IPS-NIHi7 (cell line): ENCODE data around the gene RARRES1.
"Not testable (repeated sequence)": the region's sequence is repeated elsewhere in the genome, so short reads cannot be mapped to it uniquely, and the experiment has no call there.

Experiments
- DNase-seq: peaks from one replicate; pipeline ENCODE4 v3.0.0; 2012; ENCODE audit warnings: mixed read lengths; ENCODE audit errors: extremely low spot score

The RARRES1 gene

GRCh38 chr3:158696618-158697017 lies 35.6 kb downstream of the RARRES1 start:
- DNase-seq, result no peak

GRCh38 chr3:158693866-158694456 lies 38.3 kb downstream of the RARRES1 start:
- not testable (repeated sequence) for DNase-seq

GRCh38 chr3:158685159-158685558 lies 47.1 kb downstream of the RARRES1 start:
- DNase-seq, result no peak

- no peak for DNase-seq
These were observed 48.9 kb downstream of the RARRES1 start for GRCh38 chr3:158683230-158683962.

GRCh38 chr3:158680861-158681260 lies 51.4 kb downstream of the RARRES1 start:
- no peak for DNase-seq

GRCh38 chr3:158679547-158680000 lies 52.7 kb downstream of the RARRES1 start:
- no peak for DNase-seq

- no peak for DNase-seq
These were observed 53.6 kb downstream of the RARRES1 start for GRCh38 chr3:158678687-158679086.

- DNase-seq, result peak; percentile 98
These were observed 59.8 kb downstream of the RARRES1 start, which contains the start of gene LXN for GRCh38 chr3:158672215-158673176. TSS of gene LXN (minus strand) at chr3:158672648. CDS start at chr3:158672478, 170 bp downstream.

- peak; percentile 6 for DNase-seq
These were observed 60.4 kb downstream of the RARRES1 start for GRCh38 chr3:158671821-158672214.

- no peak for DNase-seq
These were observed 63.8 kb downstream of the RARRES1 start for GRCh38 chr3:158668506-158668905.

GRCh38 chr3:158666416-158666815 lies 65.8 kb downstream of the RARRES1 start:
- DNase-seq, result no peak

GRCh38 chr3:158663832-158664231 lies 68.4 kb downstream of the RARRES1 start:
- DNase-seq, result no peak

GRCh38 chr3:158663246-158663645 lies 69.0 kb downstream of the RARRES1 start:
- DNase-seq, result no peak

- no peak for DNase-seq
These were observed 71.5 kb downstream of the RARRES1 start for GRCh38 chr3:158660711-158661110.

GRCh38 chr3:158659454-158660237 lies 72.6 kb downstream of the RARRES1 start:
- DNase-seq, result peak; percentile 55

GRCh38 chr3:158658889-158659288 lies 73.4 kb downstream of the RARRES1 start:
- no peak for DNase-seq

- DNase-seq, result no peak
These were observed 79.8 kb downstream of the RARRES1 start for GRCh38 chr3:158652463-158652862.

GRCh38 chr3:158651192-158651591 lies 81.1 kb downstream of the RARRES1 start:
- no peak for DNase-seq

- no peak for DNase-seq
These were observed 82.5 kb downstream of the RARRES1 start for GRCh38 chr3:158649791-158650190.
